Measurements from ENCODE around the gene SLC1A3. TPM values are rescaled to one million over a fixed set of nuclear protein-coding genes. Genes with fewer than 3 reads are reported as not detected.

The SLC1A3 gene
- total and polyA plus RNA-seq, 2 donors (not counting 1 experiment from before 2014, with no cell fraction given): 0.37 TPM; not detected in 1

DNA sequence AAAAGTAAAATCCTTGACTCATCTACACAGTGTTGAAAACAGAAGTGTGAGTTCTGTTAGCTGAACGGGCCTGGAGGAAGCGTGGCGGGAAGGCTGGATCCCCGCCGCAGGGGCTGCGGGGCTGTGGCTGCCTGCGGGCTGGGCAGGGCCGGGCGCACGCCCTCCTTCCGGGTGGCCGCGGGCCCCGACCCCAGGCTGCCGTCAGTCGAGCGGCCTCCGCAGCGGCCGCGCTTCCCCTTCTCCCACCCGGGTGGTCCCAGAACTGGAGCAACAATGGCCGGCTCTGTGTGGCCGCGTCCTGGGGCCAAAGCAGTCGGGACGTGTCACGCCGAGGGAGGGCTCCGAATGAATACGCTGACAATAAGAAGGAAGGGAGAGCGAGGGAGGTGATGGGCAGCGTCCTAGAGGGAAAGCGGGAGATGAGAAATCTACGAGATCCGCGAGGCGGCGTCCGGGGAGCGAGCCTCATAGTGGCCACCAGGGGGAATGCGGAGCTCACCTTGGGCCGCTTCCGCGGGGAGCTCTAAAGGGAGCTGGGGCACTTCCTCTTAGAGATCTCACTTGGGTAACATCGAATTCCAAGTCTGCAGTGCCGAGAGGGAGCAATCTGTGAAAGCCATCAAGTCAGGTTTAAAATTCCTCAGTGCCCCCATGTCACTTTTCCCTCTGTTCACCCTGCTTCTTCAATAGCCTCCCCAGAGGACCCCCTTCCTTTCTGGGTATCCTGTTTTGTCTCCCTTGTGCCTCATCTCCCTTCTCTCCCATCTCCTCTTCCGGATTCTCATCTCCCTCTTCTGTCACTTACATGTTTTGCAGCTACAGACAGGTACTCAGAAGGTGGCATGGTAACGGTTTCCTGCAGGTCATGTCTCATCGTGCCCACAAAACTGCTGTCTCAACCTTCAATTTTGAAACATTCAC lies 83.9 kb downstream of the SLC1A3 start:
- peak; percentile 83 for ATAC-seq (ENCODE audit: low read depth)
- Mint-ChIP-seq H3K4me3 (peak overlapping the region; percentile 94), H3K9me3 (ENCODE audit: insufficient read depth) (no peaks in the 10 kb centered on the region), H3K27ac (peak overlapping the region; percentile 82), H3K4me1 (peaks cover 41% of the 10 kb centered on the region), H3K27me3 (peaks cover 4% of the 10 kb centered on the region)
- peaks cover 3% of the 10 kb centered on the region for H3K79me2 ChIP-seq (ENCODE audit: control insufficient read depth, insufficient read depth, low read length)
- H3K27me3 ChIP-seq (replicated peaks in 1 of 4; ENCODE audit: control extremely low read depth in 1 of 4, control insufficient read depth in 3 of 4, insufficient read depth in 4 of 4, low read length in 3 of 4): no peaks in the 10 kb centered on the region
- peak overlapping the region; percentile 93 for H3K4me2 ChIP-seq (replicated peaks; ENCODE audit: low read depth, low read length, poor library complexity, severe bottlenecking)
- no peaks in the 10 kb centered on the region for H3K9me3 ChIP-seq (ENCODE audit: control extremely low read depth in 1 of 3, control insufficient read depth in 2 of 3, insufficient read depth in 1 of 3, low read length in 2 of 3)
- H4K20me1 ChIP-seq (ENCODE audit: control insufficient read depth, insufficient read depth, low read length, poor library complexity, severe bottlenecking): no peaks in the 10 kb centered on the region
- TF ChIP-seq, protein P1, sequence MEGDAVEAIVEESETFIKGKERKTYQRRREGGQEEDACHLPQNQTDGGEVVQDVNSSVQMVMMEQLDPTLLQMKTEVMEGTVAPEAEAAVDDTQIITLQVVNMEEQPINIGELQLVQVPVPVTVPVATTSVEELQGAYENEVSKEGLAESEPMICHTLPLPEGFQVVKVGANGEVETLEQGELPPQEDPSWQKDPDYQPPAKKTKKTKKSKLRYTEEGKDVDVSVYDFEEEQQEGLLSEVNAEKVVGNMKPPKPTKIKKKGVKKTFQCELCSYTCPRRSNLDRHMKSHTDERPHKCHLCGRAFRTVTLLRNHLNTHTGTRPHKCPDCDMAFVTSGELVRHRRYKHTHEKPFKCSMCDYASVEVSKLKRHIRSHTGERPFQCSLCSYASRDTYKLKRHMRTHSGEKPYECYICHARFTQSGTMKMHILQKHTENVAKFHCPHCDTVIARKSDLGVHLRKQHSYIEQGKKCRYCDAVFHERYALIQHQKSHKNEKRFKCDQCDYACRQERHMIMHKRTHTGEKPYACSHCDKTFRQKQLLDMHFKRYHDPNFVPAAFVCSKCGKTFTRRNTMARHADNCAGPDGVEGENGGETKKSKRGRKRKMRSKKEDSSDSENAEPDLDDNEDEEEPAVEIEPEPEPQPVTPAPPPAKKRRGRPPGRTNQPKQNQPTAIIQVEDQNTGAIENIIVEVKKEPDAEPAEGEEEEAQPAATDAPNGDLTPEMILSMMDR (IDR thresholded peaks at IDR 0.05): peak; percentile 92
- TF ChIP-seq EZH2 (IDR thresholded peaks at IDR 0.05; ENCODE audit: borderline replicate concordance, insufficient read depth, low read depth, low read length, poor library complexity, severe bottlenecking): no peak
- under 1% methylated on average over 47 of the region's 50 CpGs for WGBS (ENCODE audit: insufficient coverage)
- no peaks in the 10 kb centered on the region for H3K36me3 ChIP-seq (replicated peaks in 1 of 2; ENCODE audit: control extremely low read depth in 1 of 2, control insufficient read depth in 1 of 2, extremely low read depth in 1 of 2, insufficient read depth in 2 of 2, low read length in 1 of 2)
- peak overlapping the region in 1 of 2 donors; percentile 55 for H3K27ac ChIP-seq (ENCODE audit: low read length in 2 of 2)
- peak; percentile 84 for DNase-seq
- intact Hi-C loops (cut with micrococcal nuclease): loop anchor here (1.0 to 5.0 kb wide), 7 partner anchors 11 to 613 kb away; partner anchors contain the start of genes NADK2 and SKP2
- H2AFZ ChIP-seq (ENCODE audit: insufficient read depth, low read depth, low read length, poor library complexity, severe bottlenecking): peak overlapping the region; percentile 93
- H3K9ac ChIP-seq (ENCODE audit: low read length): peak overlapping the region; percentile 84
- CTCF ChIA-PET: interaction anchor here (0.6 to 7.0 kb wide), 30 partner anchors 10 to 611 kb away, joined by 3 to 59 read pairs (median 5); partner anchors contain the start of genes NADK2 and NIPBL
- H3K4me1 ChIP-seq (ENCODE audit: control insufficient read depth in 2 of 2, insufficient read depth in 2 of 2, low read length in 2 of 2): peaks cover 25 to 33% of the 10 kb centered on the region in 2 donors
- POLR2A ChIA-PET: interaction anchor here (1.4 kb wide), 1 partner anchor 449 kb away, joined by 5 read pairs; the partner anchor contains the start of gene NADK2
- H3K4me3 ChIP-seq (ENCODE audit: control extremely low read depth in 1 of 5, extremely low read depth in 1 of 5, insufficient read depth in 1 of 5, low read depth in 2 of 5, low read length in 4 of 5): peak overlapping the region; percentile 45 to 83 (median 70)

Measured in B cell (primary cell).